GM19324 (cell line): ENCODE measurements around the gene PPWD1.
A peak's percentile ranks its signal among the peaks of the same experiment; 100 is the strongest.
"Not testable (repeated sequence)": the region's sequence is repeated elsewhere in the genome, so short reads cannot be mapped to it uniquely, and the experiment has no call there.

Experiments
- ATAC-seq: cut with Tn5 transposase; IDR thresholded peaks from one replicate; pipeline ENCODE4 v1.9.1; 2021; ENCODE audit warnings: mild to moderate bottlenecking, moderate library complexity; ENCODE audit not compliant: unreplicated experiment, low FRiP score

Gene PPWD1

GRCh38 chr5:65621961-65622360 lies 58.9 kb downstream of the PPWD1 start:
- ATAC-seq = not testable (repeated sequence)

GRCh38 chr5:65623482-65623881 lies 60.4 kb downstream of the PPWD1 start:
- no peak for ATAC-seq

- peak; percentile 96 for ATAC-seq
Measured at GRCh38 chr5:65624025-65624570, 61.0 kb downstream of the PPWD1 start, which contains the start of gene TRIM23. TSS of gene TRIM23 (minus strand) at chr5:65624333. CDS start at chr5:65624274, 59 bp downstream.

- ATAC-seq = peak; percentile 78
Measured at GRCh38 chr5:65624571-65625555, 61.8 kb downstream of the PPWD1 start, which contains the start of the genes SHLD3 and TRAPPC13. TSS of gene SHLD3 (plus strand) at chr5:65625027. CDS start at chr5:65629588, 4,561 bp downstream. TSS of gene TRAPPC13 (plus strand) at chr5:65625027. CDS start at chr5:65625061, 34 bp downstream.

- ATAC-seq = no peak
Measured at GRCh38 chr5:65625743-65626142, 62.6 kb downstream of the PPWD1 start.

GRCh38 chr5:65630981-65631380 lies 67.9 kb downstream of the PPWD1 start:
- no peak for ATAC-seq
